ENCODE results near the gene TRPM2. TPM values are rescaled to one million over a fixed set of nuclear protein-coding genes. Genes with fewer than 3 reads are reported as not detected.
"Not testable (repeated sequence)": the region's sequence is repeated elsewhere in the genome, so short reads cannot be mapped to it uniquely, and the experiment has no call there.

TRPM2 gene
- total RNA-seq, 4 donors from 2014 or later, result 0.29 to 3.1 (median 1.8) TPM

DNA sequence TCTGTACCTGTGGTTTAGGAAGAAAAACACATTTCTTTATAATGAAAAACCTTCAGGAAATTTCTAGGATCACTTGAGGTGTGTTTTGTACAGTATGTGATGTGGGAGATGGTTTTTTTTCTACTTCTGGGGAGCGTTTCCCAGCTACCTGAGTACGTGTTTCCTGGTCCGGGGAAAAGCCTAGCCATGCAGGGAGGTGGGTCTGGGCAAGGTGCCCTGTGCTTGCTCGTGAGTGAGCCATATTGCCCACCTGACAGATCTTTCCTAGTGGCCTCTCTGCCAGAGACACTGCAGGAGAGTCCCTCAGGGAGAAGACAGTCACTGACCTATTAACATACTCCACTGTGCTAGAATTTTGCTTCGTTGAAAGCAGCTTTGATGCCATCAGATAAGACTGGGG, 41.3 kb downstream of the TRPM2 start:
- intact Hi-C loops (cut with DNase I; ENCODE audit: low total_unique reads), result no loop called here
- TF ChIP-seq CTCF (IDR thresholded peaks at IDR 0.05), result no peak
- no peak for TF ChIP-seq POLR2A (IDR thresholded peaks at IDR 0.05)
- H3K36me3 ChIP-seq, result no peaks in the 10 kb centered on the region
- no peaks in the 10 kb centered on the region for H3K4me1 ChIP-seq
- H3K27me3 ChIP-seq, result no peaks in the 10 kb centered on the region
- H3K9me3 ChIP-seq, result peaks cover 0 to 3% of the 10 kb centered on the region in 2 donors
- no peak for DNase-seq
- no peak overlapping the region for H3K4me3 ChIP-seq
- no peak overlapping the region for H3K27ac ChIP-seq

DNA sequence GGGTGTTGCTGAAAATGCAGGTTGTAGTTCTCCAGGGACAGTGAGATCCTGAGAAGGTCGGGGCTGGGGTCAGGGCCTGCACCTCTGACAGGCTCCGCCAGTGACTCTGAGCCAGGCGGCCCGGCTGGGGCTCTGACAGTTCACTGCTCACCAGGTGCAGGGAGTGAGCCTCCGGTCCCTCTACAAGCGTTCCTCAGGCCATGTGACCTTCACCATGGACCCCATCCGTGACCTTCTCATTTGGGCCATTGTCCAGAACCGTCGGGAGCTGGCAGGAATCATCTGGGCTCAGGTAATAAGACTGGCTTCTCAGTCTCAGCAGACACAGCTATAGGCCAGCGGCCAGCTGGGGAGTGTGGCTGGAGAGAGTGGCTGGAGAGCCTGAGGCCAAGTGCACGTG, 41.8 kb downstream of the TRPM2 start:
- TF ChIP-seq CTCF (IDR thresholded peaks at IDR 0.05), result no peak
- no peak for TF ChIP-seq POLR2A (IDR thresholded peaks at IDR 0.05)
- H3K36me3 ChIP-seq, result no peaks in the 10 kb centered on the region
- no peak for DNase-seq
- H3K9me3 ChIP-seq, result peaks cover 0 to 3% of the 10 kb centered on the region in 2 donors
- no peaks in the 10 kb centered on the region for H3K4me1 ChIP-seq
- H3K27me3 ChIP-seq, result no peaks in the 10 kb centered on the region
- no peak overlapping the region for H3K27ac ChIP-seq
- intact Hi-C loops (cut with DNase I; ENCODE audit: low total_unique reads), result no loop called here
- H3K4me3 ChIP-seq, result no peak overlapping the region

- H3K27me3 ChIP-seq; H3K4me1 ChIP-seq; H3K4me3 ChIP-seq; H3K27ac ChIP-seq; DNase-seq; intact Hi-C loops (cut with DNase I; ENCODE audit: low total_unique reads); H3K36me3 ChIP-seq; H3K9me3 ChIP-seq: not testable (repeated sequence)
These were observed 43.4 kb downstream of the TRPM2 start for GRCh38 chr21:44396803-44397202.

DNA sequence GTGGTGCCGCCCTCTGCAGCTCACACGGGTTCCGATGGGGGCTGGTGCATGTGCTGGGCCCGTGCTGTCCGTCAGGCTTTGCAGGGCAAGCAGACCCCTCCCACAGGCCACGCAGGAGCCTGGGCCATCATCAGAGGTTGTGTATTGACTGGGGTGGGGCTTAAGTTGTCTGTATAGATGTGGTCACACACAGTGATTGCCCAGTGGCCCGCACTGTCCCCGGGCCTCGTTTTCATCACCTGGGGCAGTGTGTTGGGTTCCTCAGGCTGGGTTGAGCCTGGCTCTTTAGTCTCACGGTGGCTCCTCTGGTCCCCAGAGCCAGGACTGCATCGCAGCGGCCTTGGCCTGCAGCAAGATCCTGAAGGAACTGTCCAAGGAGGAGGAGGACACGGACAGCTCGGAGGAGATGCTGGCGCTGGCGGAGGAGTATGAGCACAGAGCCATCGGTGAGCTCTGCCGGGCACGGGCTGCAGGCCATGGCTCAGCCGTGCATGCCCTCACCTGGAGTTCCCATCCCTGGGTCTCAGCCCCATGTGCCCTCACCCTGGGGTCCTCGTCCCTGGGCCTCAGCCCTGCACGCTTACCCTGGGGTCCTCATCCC, 44.1 kb downstream of the TRPM2 start:
- H3K27me3 ChIP-seq, result no peaks in the 10 kb centered on the region
- H3K36me3 ChIP-seq, result no peaks in the 10 kb centered on the region
- DNase-seq, result no peak
- intact Hi-C loops (cut with DNase I; ENCODE audit: low total_unique reads), result no loop called here
- no peak for TF ChIP-seq CTCF (IDR thresholded peaks at IDR 0.05)
- TF ChIP-seq POLR2A (IDR thresholded peaks at IDR 0.05), result no peak
- no peak overlapping the region for H3K27ac ChIP-seq
- H3K4me1 ChIP-seq, result no peaks in the 10 kb centered on the region
- no peak overlapping the region for H3K4me3 ChIP-seq
- H3K9me3 ChIP-seq, result peaks cover 0 to 3% of the 10 kb centered on the region in 2 donors

GRCh38 chr21:44398499-44398898, 45.1 kb downstream of the TRPM2 start:
- no peak overlapping the region for H3K27ac ChIP-seq
- no peak overlapping the region for H3K4me3 ChIP-seq
- no peaks in the 10 kb centered on the region for H3K4me1 ChIP-seq
- H3K9me3 ChIP-seq, result peaks cover 0 to 3% of the 10 kb centered on the region in 2 donors
- DNase-seq, result no peak
- intact Hi-C loops (cut with DNase I; ENCODE audit: low total_unique reads), result no loop called here
- H3K27me3 ChIP-seq, result no peaks in the 10 kb centered on the region
- TF ChIP-seq CTCF (IDR thresholded peaks at IDR 0.05) (no peak), POLR2A (IDR thresholded peaks at IDR 0.05) (no peak)
- H3K36me3 ChIP-seq, result no peaks in the 10 kb centered on the region
